Activated CD4-positive, alpha-beta T cell treated with anti-CD3 and anti-CD28 coated beads, Interleukin-10, Interleukin-2, amounts not matched to agents 100 ng/mL and 50 ng/mL, durations not matched to agents 16 hours and 8 hours (primary cell): ENCODE data around the gene IGFBP1.

Source experiments
- DNase-seq: peaks from one replicate; pipeline ENCODE4 v3.0.0-alpha.2; 2020

Gene IGFBP1

DNA sequence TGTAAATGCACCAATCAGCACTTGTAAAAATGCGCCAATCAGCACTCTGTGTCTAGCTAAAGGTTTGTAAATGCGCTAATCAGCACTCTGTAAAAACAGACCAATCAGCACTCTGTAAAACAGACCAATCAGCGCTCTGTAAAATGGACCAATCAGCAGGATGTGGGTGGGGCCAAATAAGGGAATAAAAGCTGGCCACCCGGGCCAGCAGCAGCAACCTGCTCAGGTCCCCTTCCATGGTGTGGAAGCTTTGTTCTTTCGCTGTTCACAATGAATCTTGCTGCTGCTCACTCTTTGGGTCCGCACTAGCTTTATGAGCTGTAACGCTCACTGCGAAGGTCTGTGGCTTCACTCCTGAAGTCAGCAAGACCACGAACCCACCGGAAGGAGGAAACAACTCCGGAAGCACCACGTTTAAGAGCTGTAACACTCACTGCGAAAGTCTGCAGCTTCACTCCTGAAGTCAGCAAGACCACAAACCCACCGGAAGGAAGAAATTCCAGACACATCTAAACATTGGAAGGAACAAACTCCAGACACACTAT lies 52.0 kb downstream of the IGFBP1 start:
- DNase-seq: peak; percentile 65

DNA sequence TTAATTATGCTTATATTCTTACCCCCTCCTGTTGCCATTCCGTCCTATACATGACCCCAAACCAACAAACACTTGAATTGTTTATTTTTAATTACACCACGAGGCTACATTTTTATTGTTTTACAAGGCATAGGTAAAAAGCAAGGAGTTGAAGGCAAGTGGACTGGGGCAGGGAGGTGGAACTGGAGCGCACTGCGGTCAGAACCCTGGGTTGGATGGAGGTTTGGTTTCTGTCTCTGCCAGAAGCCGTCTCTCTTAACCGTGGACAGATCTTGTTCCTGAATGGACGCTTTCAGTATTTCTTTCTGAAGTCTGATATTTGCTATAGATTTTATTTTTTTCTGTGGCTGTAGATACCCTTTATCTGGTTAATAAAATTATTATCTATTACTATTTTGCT lies 52.7 kb downstream of the IGFBP1 start:
- DNase-seq: no peak
